GM10248 (cell line): ENCODE data around the gene QKI.

Experiments
- CTCF ChIA-PET: fragments of 300-600 bp; sonication (Branson Sonifier 250); formaldehyde crosslinking; extraction: SDS; loops from one replicate; lab custom pipeline; 2021; ENCODE audit warnings: antibody characterized with exemption; lab: Yijun Ruan, JAX
- POLR2A ChIA-PET: fragments of 350-650 bp; sonication (Branson Sonifier 250); formaldehyde crosslinking; extraction: SDS; loops from one replicate; lab custom pipeline; 2020; ENCODE audit warnings: antibody characterized with exemption; lab: Yijun Ruan, JAX
- DNase-seq: peaks from one replicate; pipeline ENCODE4 v3.0.0; 2012; ENCODE audit errors: extremely low spot score
- TF ChIP-seq, protein P1 (sequence below): IDR thresholded peaks from 2 replicates; pipeline ENCODE4 v1.5.1; 2012; ENCODE audit warnings: mild to moderate bottlenecking, low read depth; ENCODE audit errors: extremely low read depth, missing control alignments, control extremely low read depth

Gene QKI

DNA sequence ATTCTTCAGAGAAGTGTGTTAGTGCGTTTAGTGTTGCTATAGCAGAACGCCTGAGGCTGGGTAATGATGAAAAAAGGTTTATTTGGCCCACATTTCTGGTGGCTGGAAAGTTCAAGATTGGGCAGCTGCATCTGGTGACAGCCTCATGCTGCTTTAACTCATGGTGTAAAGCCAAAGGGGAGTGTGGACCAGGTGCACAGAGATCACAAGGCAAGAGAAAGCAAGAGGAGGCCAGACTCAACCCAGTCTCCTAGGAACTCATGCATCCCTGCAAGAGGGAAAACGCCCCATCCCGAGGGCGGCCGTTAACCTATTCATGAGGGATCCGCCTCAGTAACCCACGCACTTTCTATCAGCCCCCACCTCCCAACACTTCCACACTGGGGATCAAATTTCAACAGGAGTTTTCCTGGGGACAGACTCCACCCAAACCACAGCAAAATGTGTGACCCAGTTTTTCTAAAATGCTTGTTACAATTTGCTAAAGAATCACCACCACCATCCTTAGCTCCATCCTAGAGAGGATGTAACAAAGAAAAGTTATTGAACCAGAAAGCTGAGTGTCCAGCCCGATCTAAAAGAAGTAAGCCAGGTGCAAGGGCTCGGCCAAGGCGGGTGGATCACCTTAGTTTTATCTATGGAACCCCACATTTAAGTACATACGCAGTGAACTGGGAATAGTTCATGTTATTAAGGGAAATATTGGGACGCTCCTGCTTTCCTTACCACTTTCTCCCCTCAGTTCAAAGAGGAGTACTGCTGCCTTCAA, 164.8 kb downstream of the QKI start:
- ChIA-PET POLR2A (no interaction called here), CTCF (no interaction called here)
- TF ChIP-seq, protein P1, sequence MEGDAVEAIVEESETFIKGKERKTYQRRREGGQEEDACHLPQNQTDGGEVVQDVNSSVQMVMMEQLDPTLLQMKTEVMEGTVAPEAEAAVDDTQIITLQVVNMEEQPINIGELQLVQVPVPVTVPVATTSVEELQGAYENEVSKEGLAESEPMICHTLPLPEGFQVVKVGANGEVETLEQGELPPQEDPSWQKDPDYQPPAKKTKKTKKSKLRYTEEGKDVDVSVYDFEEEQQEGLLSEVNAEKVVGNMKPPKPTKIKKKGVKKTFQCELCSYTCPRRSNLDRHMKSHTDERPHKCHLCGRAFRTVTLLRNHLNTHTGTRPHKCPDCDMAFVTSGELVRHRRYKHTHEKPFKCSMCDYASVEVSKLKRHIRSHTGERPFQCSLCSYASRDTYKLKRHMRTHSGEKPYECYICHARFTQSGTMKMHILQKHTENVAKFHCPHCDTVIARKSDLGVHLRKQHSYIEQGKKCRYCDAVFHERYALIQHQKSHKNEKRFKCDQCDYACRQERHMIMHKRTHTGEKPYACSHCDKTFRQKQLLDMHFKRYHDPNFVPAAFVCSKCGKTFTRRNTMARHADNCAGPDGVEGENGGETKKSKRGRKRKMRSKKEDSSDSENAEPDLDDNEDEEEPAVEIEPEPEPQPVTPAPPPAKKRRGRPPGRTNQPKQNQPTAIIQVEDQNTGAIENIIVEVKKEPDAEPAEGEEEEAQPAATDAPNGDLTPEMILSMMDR, result no peak
- DNase-seq, result no peak

DNA sequence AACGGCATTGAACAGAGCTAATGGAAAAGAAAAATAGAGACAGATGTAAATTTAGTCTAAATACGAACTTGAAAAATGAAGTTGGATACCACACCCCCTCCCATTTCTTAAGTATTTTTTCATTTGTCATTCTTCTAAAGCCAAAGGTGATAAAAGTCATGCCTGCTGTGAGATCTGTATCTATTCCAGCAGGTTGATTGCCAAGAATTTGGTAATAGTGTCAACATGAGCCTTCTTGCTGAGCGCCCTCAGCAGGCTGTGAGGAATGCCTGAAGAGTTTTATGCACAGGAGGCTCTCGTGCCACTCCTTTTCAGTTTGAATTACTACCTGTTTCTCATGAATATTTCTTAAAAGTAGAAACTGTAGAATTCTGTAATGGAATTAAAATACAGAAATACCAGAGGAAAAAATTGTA, 165.4 kb downstream of the QKI start:
- TF ChIP-seq, protein P1, result no peak
- ChIA-PET CTCF (no interaction called here), POLR2A (no interaction called here)
- DNase-seq, result no peak

DNA sequence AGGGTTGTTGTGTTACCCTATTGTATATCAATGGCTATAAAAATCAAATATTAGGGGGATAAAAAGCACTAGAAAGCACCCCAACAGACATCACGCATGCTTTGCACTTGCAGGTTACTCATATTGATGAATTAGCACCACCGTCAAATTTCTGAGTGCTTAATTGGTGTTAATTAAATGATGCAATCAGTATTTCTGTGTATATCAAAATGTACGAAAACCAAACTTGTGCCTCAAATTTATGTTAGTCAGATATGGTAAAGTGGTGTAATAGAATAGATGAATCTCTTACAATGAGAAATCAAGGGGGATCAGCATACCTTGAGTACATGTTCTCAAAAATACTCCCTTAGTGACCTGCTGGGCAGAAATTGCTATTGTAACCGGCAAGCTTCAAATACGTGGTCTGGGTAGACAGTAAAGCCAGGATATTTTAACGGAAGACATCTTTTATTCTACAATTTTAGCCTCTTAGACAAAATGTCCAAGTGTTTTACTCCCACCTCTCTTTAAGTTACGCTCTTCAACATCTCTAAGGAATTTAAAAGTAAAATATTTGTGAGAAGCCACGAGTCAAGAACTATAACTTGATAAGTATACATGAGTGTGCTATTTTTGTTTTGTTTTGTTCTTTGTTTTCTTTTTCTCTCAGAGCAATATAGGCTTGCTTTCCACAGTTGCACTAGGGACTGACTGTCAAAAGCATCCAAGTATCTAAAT, 166.0 kb downstream of the QKI start:
- ChIA-PET POLR2A (no interaction called here), CTCF (no interaction called here)
- TF ChIP-seq, protein P1, result no peak
- no peak for DNase-seq

DNA sequence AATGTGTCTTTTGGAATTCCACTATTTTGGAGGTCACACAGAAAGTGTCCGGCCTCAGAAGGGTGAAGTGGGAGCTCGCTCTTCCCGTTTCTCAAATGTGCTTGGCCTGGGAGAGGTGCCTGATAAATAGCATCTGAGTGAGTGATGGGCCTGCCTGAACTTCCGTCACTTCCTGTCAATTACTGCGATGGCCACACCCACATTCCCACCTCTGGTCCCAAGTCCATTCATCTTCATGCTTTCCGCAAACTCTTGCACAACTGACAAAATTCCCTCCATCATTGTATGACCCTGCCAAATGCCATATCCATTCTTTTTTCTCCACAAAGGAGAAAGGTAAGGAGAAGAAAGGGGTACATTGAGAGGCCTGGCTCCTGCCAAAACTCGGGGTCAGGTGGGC, 169.0 kb downstream of the QKI start:
- ChIA-PET POLR2A (no interaction called here), CTCF (no interaction called here)
- TF ChIP-seq, protein P1, result no peak
- DNase-seq, result no peak

DNA sequence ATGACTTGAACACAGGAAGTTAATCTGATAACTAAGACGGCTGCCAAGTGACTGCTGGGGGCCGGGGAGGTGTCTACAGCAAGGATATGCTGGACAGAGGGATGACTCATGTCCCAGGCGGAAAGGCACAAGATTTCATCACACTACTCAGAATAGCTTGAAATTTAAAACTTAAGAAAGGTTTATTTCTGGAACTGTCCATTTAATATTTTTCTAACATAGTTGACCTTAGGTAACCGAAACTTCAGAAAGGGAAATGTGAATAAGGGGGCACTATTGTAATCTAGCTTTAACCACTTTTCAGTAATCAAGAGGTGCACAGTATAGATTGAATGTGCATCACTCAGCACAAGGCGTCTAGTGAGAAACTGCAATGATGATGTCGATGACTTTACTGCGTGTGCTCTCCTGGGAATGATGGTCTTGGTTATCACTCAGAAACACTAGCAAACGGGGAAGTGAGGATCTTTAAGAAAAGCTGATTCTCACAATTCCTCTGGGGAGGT, 171.5 kb downstream of the QKI start:
- CTCF ChIA-PET, result no interaction called here
- DNase-seq, result no peak
- POLR2A ChIA-PET, result no interaction called here
- TF ChIP-seq, protein P1, result no peak

DNA sequence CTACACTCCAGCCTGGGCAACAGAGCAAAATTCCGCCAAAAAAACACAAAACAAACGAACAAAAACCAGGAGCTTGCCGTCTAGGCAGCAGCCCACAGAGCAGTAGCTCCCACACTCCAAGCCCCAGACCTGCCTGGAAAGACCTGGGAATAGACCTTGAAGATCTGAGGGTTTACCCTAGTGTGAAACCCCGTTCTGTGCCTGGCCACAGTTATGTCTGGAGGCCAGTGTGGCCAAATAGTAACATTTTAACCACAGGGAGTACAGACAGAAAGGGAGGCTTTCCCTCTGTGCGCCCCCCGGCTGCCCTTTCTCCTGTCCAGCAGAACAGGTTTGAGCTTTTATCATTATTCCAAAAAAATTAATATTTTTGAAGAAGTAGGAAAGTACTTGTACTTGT, 172.4 kb downstream of the QKI start:
- TF ChIP-seq, protein P1, result no peak
- no peak for DNase-seq
- CTCF ChIA-PET, result no interaction called here
- POLR2A ChIA-PET, result no interaction called here
